ENCODE measurements around the gene VSTM4.

DNA sequence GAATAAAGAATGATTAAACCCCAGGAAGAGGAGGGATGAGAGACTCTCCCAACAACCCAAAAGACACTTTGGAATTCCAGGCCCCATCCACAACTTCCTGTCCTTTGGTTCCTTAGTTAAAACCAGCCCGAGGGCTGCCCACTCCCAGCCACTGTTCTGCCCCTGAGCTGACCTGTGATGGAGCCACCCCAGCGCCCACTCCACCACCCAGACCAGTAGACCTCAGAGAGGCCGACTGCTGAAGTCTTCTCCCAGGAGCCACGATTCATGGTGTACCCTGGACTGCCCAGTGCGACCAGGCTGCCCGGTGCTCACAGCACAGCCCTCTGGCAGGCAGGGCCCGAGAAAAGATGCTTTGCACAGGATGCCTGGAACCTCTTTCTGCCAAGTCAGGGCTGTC is 6.7 kb downstream of the VSTM4 start:
- TF ChIP-seq, protein P1, sequence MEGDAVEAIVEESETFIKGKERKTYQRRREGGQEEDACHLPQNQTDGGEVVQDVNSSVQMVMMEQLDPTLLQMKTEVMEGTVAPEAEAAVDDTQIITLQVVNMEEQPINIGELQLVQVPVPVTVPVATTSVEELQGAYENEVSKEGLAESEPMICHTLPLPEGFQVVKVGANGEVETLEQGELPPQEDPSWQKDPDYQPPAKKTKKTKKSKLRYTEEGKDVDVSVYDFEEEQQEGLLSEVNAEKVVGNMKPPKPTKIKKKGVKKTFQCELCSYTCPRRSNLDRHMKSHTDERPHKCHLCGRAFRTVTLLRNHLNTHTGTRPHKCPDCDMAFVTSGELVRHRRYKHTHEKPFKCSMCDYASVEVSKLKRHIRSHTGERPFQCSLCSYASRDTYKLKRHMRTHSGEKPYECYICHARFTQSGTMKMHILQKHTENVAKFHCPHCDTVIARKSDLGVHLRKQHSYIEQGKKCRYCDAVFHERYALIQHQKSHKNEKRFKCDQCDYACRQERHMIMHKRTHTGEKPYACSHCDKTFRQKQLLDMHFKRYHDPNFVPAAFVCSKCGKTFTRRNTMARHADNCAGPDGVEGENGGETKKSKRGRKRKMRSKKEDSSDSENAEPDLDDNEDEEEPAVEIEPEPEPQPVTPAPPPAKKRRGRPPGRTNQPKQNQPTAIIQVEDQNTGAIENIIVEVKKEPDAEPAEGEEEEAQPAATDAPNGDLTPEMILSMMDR (IDR thresholded peaks at IDR 0.05; ENCODE audit: insufficient read depth, low read length), result no peak
- TF ChIP-seq SPI1 (IDR thresholded peaks at IDR 0.05; ENCODE audit: borderline replicate concordance, low read depth), result no peak

All from HL-60 (cell line).